Ascending aorta (tissue), 2 donors: ENCODE data around the gene C1orf159. TPM values are rescaled to one million over a fixed set of nuclear protein-coding genes. Genes with fewer than 3 reads are reported as not detected.

Experiments used
- DNase-seq, 2 donors: peaks; one replicate each; pipeline ENCODE4 v3.0.0-alpha.2; 2019; ENCODE audit warnings: low spot score in 2 of 2
- H3K27ac ChIP-seq, 2 donors: fragments of 200-600 bp; sonication (generic); one replicate each; pipeline ENCODE4 v1.5.1; 2016 to 2017; ENCODE audit warnings: mild to moderate bottlenecking in 1 of 2
- H3K27me3 ChIP-seq: fragments of 200-600 bp; sonication (generic); one replicate; pipeline ENCODE4 v1.5.1; 2017
- H3K36me3 ChIP-seq, 2 donors: fragments of 200-600 bp; sonication (generic); one replicate each; pipeline ENCODE4 v1.5.1; 2016
- H3K4me1 ChIP-seq, 2 donors: fragments of 200-600 bp; sonication (generic); one replicate each; pipeline ENCODE4 v1.5.1; 2016 to 2017; ENCODE audit warnings: mild to moderate bottlenecking in 1 of 2
- H3K4me3 ChIP-seq, 2 donors: fragments of 200-600 bp; sonication (generic); one replicate each; pipeline ENCODE4 v1.5.1; 2016 to 2017; ENCODE audit warnings: mild to moderate bottlenecking in 1 of 2
- H3K9me3 ChIP-seq, 2 donors: fragments of 200-600 bp; sonication (generic); one replicate each; pipeline ENCODE4 v1.5.1; 2016
- intact Hi-C: fragments of 100-400 bp; cut with DNase I; formaldehyde crosslinking; loops from one replicate; pipeline ENCODE4 v1.15.1; 2023
- total RNA-seq: library from RNA; depleted of rRNA; stranded (reverse); fragments of >200 nt; gene quantifications from one replicate; pipeline ENCODE4 v1.1.0, GENCODE V29; 2016
- TF ChIP-seq, protein P1 (sequence below), 3 experiments: fragments of 200-600 bp in 2 of 3; fragments of 450-650 bp in 1 of 3; sonication (generic) in 2 of 3; IDR thresholded peaks; one replicate each; pipeline ENCODE4 v1.5.1; 2016 to 2019; ENCODE audit warnings: antibody characterized with exemption in 3 of 3, mild to moderate bottlenecking in 1 of 3, moderate library complexity in 1 of 3

The C1orf159 gene
- total RNA-seq, result 23.7 TPM

DNA sequence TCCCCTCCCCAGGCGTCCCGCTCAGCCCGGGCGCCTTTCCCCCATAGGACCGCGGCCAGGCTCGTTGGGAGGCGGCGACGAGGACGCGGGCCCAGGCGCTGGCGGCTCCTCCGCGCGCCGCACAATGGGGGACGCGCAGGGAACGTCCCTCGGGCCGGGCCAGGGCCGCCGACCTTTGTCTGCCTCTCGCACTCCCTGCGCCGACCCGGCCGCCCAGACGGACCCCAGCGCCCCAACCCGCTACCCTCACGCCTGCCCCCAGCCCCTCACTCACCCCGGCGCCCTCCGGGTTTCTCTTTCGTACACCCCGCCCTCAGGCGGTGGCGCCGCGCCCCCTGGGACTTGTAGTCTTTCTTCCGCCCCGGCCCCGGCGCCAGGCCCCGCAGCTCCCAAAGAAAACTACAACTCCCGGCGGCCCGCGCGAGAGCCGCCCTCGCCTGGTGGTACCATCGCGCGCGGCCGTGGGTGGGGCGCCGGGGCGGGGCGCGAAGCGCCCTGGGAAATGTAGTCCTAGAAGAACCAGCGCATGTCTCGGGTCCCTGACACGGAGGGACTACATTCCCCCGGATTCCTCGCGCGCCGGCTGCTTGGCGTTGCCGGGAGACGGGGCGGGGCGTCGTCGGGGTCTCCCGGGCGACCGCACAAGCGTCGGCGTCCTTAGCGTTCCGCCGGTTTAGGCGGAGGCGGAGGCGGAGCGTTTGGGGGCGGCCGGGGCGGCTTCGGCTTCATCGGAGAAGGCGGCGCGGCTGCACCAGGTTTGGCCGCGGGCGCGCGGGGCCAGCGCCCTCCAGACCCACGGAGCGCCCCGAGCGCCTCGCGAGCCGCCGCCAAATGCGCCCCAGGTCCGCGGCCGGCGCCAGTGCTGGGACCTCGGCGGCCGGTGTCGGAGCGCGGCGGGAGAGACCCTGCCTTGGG lies at the start of gene C1orf159:
Gene C1orf159, minus strand, starts transcription at position 304 of the 915 bp plus-strand sequence. CDS start 24,546 bp downstream, outside the sequence.
- peak; percentile 97 to 100 for DNase-seq
- Histone ChIP-seq H3K4me3 (peak within 1 kb of the TSS; percentile 65 to 100), H3K27me3 (no peaks in the 10 kb centered on the region), H3K4me1 (peaks cover 4 to 7% of the 10 kb centered on the region in 2 donors), H3K27ac (peak within 1 kb of the TSS; percentile 35 to 63), H3K9me3 (no peaks in the 10 kb centered on the region), H3K36me3 (no peaks in the 10 kb centered on the region)
- TF ChIP-seq, protein P1, sequence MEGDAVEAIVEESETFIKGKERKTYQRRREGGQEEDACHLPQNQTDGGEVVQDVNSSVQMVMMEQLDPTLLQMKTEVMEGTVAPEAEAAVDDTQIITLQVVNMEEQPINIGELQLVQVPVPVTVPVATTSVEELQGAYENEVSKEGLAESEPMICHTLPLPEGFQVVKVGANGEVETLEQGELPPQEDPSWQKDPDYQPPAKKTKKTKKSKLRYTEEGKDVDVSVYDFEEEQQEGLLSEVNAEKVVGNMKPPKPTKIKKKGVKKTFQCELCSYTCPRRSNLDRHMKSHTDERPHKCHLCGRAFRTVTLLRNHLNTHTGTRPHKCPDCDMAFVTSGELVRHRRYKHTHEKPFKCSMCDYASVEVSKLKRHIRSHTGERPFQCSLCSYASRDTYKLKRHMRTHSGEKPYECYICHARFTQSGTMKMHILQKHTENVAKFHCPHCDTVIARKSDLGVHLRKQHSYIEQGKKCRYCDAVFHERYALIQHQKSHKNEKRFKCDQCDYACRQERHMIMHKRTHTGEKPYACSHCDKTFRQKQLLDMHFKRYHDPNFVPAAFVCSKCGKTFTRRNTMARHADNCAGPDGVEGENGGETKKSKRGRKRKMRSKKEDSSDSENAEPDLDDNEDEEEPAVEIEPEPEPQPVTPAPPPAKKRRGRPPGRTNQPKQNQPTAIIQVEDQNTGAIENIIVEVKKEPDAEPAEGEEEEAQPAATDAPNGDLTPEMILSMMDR (IDR thresholded peaks at IDR 0.05), result no peak
- intact Hi-C loops, result loop anchor here (1.0 to 10.0 kb wide), 7 partner anchors 97 to 396 kb away; partner anchors contain the start of genes ATAD3A, B3GALT6, HES4 and MRPL20

DNA sequence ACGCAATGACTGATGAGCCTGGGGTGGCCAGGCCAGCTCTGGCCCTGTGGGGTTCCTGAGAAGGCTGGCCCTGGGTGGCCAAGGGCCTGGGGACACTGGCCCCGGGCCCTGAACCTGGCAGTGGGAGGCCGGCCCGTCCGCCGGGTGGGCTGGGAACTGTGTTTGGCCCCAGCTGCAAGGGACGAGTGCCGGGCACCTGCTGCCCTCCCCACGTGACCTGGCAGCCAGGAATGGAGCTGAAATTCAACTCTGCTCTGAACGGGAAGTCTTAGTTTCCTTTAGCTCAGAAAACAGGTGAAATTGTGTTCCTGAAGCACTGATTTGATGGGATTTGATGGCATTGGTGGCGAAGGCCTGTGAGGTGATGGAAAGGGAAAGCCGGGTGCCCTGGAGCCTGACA lies 49.6 kb upstream of the C1orf159 start:
- no peaks in the 10 kb centered on the region for H3K9me3 ChIP-seq
- DNase-seq, result no peak
- no peak overlapping the region for H3K27ac ChIP-seq
- no peaks in the 10 kb centered on the region for H3K4me1 ChIP-seq
- no peaks in the 10 kb centered on the region for H3K36me3 ChIP-seq
- H3K27me3 ChIP-seq, result peaks cover 7% of the 10 kb centered on the region
- TF ChIP-seq, protein P1 (IDR thresholded peaks at IDR 0.05), result no peak
- H3K4me3 ChIP-seq, result no peak overlapping the region
- intact Hi-C loops, result no loop called here

DNA sequence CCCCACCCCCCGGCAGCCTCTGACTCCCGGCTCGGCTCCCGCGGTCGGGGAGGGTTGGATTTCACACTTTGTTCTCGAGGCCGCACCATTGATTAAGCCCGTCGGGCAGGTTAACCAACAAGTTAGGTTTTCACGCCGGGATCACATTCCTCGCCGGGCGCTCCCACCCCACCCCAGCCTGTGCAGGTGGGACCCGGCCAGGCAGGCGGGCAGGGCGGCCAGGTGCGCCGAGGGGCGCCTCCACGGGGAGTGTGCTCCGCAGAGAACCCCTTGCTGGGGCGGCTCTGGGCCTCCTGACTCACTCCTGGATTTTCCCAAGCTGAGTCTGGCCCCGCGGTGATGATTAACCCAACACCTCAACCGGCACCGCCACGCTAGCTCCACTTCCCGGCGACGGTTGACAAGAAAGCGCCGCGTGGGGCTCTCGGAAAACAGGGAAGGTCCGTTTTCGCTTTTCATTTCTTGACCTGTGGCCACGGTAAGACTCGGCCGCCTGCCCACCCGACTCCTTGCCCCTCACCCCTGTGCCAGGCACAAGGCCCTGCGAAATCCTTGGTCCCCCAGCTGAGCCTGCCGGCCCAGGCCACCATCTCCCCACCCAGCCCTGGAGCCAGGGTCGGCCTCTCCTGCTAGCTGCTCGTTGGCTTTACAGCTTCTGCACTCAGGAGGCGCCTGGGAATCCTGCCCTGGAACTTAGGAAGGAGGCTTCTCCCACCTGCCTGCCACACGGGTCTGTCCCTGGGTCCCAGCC lies 49.0 kb upstream of the C1orf159 start:
- no peak for DNase-seq
- intact Hi-C loops, result no loop called here
- H3K9me3 ChIP-seq, result no peaks in the 10 kb centered on the region
- peaks cover 7% of the 10 kb centered on the region for H3K27me3 ChIP-seq
- H3K27ac ChIP-seq, result no peak overlapping the region
- no peaks in the 10 kb centered on the region for H3K4me1 ChIP-seq
- H3K36me3 ChIP-seq, result no peaks in the 10 kb centered on the region
- TF ChIP-seq, protein P1 (IDR thresholded peaks at IDR 0.05), result no peak
- no peak overlapping the region for H3K4me3 ChIP-seq

DNA sequence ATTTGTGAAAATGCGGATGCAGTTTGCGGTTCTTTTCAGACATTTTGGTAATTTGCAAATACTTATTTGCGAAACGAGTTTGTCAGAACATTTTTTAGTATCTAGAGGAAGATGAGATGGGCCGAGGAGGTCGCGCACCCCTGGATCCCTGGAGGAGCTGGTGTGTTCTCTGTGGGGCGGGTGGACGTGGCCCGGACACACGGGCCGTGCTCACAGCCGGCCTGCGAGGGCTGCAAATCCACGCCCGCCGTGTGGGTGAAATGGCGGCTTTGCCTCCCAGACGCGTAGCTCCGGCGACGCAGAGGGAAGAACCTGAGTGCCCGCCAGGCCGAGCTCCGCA lies 48.4 kb upstream of the C1orf159 start:
- intact Hi-C loops, result no loop called here
- H3K27me3 ChIP-seq, result peaks cover 7% of the 10 kb centered on the region
- TF ChIP-seq, protein P1 (IDR thresholded peaks at IDR 0.05), result no peak
- H3K36me3 ChIP-seq, result no peaks in the 10 kb centered on the region
- no peak overlapping the region for H3K4me3 ChIP-seq
- no peaks in the 10 kb centered on the region for H3K9me3 ChIP-seq
- DNase-seq, result no peak
- H3K27ac ChIP-seq, result no peak overlapping the region
- no peaks in the 10 kb centered on the region for H3K4me1 ChIP-seq

DNA sequence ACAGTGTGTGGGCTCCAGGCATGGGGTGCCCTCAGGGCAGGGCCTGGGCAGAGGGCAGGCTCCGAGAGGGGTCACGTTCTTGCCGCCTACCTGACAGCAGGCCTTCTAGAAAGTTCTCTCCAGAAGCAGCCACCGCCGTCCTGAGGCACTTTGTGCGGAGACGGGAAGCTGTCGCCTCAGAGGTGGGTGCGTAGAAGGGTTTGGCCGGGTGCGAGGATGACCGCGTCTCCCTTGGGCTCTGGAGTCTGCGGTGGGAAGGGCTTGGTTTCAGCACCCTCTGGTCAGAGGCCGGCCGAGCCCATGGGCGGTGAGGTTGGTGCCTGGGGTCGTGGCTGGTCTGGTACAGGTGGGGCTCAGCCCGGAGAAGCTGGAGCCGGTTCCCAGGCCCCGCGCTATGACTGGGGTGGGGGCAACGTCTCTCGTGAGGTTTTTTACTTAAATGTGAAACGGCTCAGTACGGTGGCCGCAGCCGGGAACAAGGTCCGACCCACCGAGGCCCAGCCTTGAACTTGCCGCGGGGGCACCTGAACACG lies 47.7 kb upstream of the C1orf159 start:
- TF ChIP-seq, protein P1 (IDR thresholded peaks at IDR 0.05), result no peak
- Histone ChIP-seq H3K27ac (no peak overlapping the region), H3K4me3 (no peak overlapping the region), H3K27me3 (peaks cover 7% of the 10 kb centered on the region), H3K36me3 (no peaks in the 10 kb centered on the region), H3K9me3 (no peaks in the 10 kb centered on the region), H3K4me1 (peaks cover under 1 to 3% of the 10 kb centered on the region in 2 donors)
- intact Hi-C loops, result no loop called here
- DNase-seq, result no peak
